Stomach (tissue), 9 donors: ENCODE results near the gene LCTL. TPM values are rescaled to one million over a fixed set of nuclear protein-coding genes. Genes with fewer than 3 reads are reported as not detected.
A peak's percentile ranks its signal among the peaks of the same experiment; 100 is the strongest.

Source experiments
- DNase-seq, 2 donors: peaks; one replicate each; pipeline versions ENCODE4 v3.0.0 to v3.0.0-alpha.2; 2013 to 2019
- H3K27ac ChIP-seq, 5 donors: fragments of 200-600 bp in 4 of 5; sonication (generic) in 4 of 5; one replicate each; pipeline ENCODE4 v1.5.1; 2013 to 2019; ENCODE audit warnings: mild to moderate bottlenecking in 1 of 5, moderate library complexity in 1 of 5
- H3K27me3 ChIP-seq, 3 donors: fragments of 200-600 bp; sonication (generic); one replicate each; pipeline ENCODE4 v1.5.1; 2017 to 2019; ENCODE audit warnings: mixed run types in 1 of 3
- H3K36me3 ChIP-seq, 4 donors: fragments of 200-600 bp; sonication (generic); 1 replicate in 3 of 4; 2 replicates in 1 of 4; pipeline ENCODE4 v1.5.1; 2016 to 2019
- H3K4me1 ChIP-seq, 4 donors: fragments of 200-600 bp; sonication (generic); one replicate each; pipeline ENCODE4 v1.5.1; 2016 to 2019
- H3K4me3 ChIP-seq, 4 donors: fragments of 200-600 bp; sonication (generic) in 3 of 4; one replicate each; pipeline ENCODE4 v1.5.1; 2016 to 2019; ENCODE audit warnings: mild to moderate bottlenecking in 1 of 4
- H3K9me3 ChIP-seq, 4 donors: fragments of 200-600 bp; sonication (generic); one replicate each; pipeline ENCODE4 v1.5.1; 2016 to 2019
- EP300 ChIP-seq: sonication (generic); formaldehyde crosslinking; IDR thresholded peaks from one replicate; pipeline ENCODE4 v1.6.1; 2017; ENCODE audit warnings: antibody characterized with exemption
- POLR2A ChIP-seq, 4 donors: fragments of 450-650 bp; IDR thresholded peaks; one replicate each; pipeline ENCODE4 v1.6.1; 2016; ENCODE audit warnings: antibody characterized with exemption in 4 of 4, control low read depth in 2 of 4, mild to moderate bottlenecking in 1 of 4, moderate library complexity in 1 of 4
- POLR2AphosphoS5 ChIP-seq, 3 donors: sonication (generic); formaldehyde crosslinking; IDR thresholded peaks; one replicate each; pipeline ENCODE4 v1.6.1; 2016; ENCODE audit warnings: antibody characterized with exemption in 3 of 3
- WGBS, 5 donors: extraction: QIAGEN DNeasy Blood & Tissue Kit in 3 of 5; methylation state at CpG; one replicate each; pipeline versions ENCODE4 v1.1.5 to v1.1.7; 2013 to 2018; 5-methylcytosine and 5-hydroxymethylcytosine counted together
- intact Hi-C: fragments of 100-400 bp; cut with DNase I; formaldehyde crosslinking; loops from one replicate; pipeline ENCODE4 v1.15.1; 2023; ENCODE audit warnings: low total_unique reads
- polyA plus RNA-seq, 3 donors: library from polyadenylated mRNA; stranded (reverse); fragments of 200-250 nt; gene quantifications; one replicate each; pipeline ENCODE4 v1.2.3, GENCODE V29; 2013
- total RNA-seq, 5 donors: library from RNA; depleted of rRNA; stranded (reverse); fragments of >200 nt; gene quantifications; one replicate each; pipeline versions ENCODE4 v1.1.0 to v1.2.3, GENCODE V29; 2014 to 2016
- TF ChIP-seq, protein P1 (sequence below), 7 experiments: fragments of 450-650 bp in 4 of 7; fragments of 200-600 bp in 3 of 7; sonication (generic) in 3 of 7; IDR thresholded peaks; one replicate each; pipeline ENCODE4 v1.5.1; 2016 to 2019; ENCODE audit warnings: antibody characterized with exemption in 7 of 7, control low read depth in 2 of 7, mild to moderate bottlenecking in 1 of 7
- donor health status: healthy with polysubstance abuse.
- donor health status: Bipolar disorder and iron deficiency.
- donor health status: healthy.

LCTL gene
- total and polyA plus RNA-seq, 8 donors, result not detected

DNA sequence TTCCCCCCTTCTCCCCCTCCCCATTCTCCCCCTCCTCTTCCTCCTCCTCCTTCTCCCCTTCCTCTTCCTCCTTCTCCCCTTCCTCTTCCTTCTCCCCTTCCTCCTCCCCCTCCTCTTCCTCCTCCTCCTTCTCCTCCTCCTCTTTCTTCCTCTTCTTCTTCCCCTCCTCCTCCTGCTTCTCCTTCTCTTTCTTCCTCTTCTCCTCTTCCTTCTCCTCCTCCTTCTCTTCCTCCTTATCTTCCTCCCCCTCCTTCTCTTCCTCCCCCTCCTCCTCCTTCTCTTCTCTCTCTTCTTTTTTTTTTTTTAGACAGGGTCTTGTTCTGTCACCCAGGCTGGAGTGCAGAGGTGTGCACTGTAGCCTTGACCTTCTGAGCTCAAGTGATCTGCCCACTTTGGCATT, 21.2 kb upstream of the LCTL start:
- Histone ChIP-seq H3K9me3 (no peaks in the 10 kb centered on the region), H3K36me3 (no peaks in the 10 kb centered on the region), H3K27me3 (peaks cover 0 to 23% (median 0%) of the 10 kb centered on the region in 3 donors), H3K27ac (no peak overlapping the region), H3K4me1 (no peaks in the 10 kb centered on the region), H3K4me3 (no peak overlapping the region)
- TF ChIP-seq, protein P1, sequence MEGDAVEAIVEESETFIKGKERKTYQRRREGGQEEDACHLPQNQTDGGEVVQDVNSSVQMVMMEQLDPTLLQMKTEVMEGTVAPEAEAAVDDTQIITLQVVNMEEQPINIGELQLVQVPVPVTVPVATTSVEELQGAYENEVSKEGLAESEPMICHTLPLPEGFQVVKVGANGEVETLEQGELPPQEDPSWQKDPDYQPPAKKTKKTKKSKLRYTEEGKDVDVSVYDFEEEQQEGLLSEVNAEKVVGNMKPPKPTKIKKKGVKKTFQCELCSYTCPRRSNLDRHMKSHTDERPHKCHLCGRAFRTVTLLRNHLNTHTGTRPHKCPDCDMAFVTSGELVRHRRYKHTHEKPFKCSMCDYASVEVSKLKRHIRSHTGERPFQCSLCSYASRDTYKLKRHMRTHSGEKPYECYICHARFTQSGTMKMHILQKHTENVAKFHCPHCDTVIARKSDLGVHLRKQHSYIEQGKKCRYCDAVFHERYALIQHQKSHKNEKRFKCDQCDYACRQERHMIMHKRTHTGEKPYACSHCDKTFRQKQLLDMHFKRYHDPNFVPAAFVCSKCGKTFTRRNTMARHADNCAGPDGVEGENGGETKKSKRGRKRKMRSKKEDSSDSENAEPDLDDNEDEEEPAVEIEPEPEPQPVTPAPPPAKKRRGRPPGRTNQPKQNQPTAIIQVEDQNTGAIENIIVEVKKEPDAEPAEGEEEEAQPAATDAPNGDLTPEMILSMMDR (IDR thresholded peaks at IDR 0.05), result no peak
- TF ChIP-seq POLR2AphosphoS5 (IDR thresholded peaks at IDR 0.05), result no peak
- no peak for TF ChIP-seq EP300
- no peak for TF ChIP-seq POLR2A (IDR thresholded peaks at IDR 0.05)
- DNase-seq, result no peak
- intact Hi-C loops, result no loop called here

DNA sequence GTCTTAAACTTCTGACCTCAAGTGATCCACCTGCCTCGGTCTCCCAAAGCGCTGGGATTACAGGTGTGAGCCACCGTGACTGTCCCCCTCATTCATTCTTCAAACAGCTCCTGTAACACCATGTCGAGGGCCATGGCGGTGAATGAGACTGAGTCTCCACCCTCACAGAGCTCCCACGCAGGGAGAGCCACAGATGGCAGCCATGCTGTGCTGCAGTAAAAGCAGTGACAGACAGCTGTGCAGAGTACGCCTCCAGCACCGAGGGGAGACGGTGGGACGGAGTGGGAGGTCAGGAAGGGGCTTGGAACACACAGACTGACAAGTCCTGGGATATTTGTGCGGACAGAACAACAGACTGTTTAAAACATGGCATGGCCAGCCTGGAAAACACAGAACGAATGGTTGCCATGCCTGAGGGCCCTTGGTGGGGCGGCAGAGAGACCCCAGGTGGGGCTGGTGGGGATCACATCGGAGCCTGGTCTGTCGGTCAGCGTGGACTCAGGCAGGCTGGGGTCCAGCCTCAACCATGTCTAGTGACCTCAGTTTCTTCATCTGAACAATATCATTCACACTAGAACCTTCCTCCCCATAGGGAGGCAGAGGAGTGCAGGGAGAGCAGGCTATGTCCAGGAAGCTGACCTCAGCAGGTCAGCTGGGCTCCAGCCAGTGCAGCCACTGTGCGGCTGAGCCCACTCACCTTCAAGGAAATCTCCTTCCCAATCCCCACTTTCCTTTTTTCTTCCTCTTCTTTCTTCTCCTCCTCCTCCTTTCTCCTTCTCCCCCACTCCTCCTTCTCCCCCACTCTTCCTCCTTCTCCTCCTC, 20.6 kb upstream of the LCTL start:
- no peaks in the 10 kb centered on the region for H3K9me3 ChIP-seq
- no peaks in the 10 kb centered on the region for H3K4me1 ChIP-seq
- DNase-seq, result no peak
- H3K36me3 ChIP-seq, result no peaks in the 10 kb centered on the region
- no peak overlapping the region for H3K4me3 ChIP-seq
- TF ChIP-seq POLR2AphosphoS5 (IDR thresholded peaks at IDR 0.05) (no peak), EP300 (no peak), POLR2A (IDR thresholded peaks at IDR 0.05) (no peak)
- TF ChIP-seq, protein P1 (IDR thresholded peaks at IDR 0.05), result no peak
- H3K27ac ChIP-seq, result no peak overlapping the region
- intact Hi-C loops, result no loop called here
- WGBS, 5 donors, result 58 to 76% (median 74%) methylated on average over 11 to 17 of the region's 17 CpGs
- H3K27me3 ChIP-seq, result peaks cover 0 to 23% (median 0%) of the 10 kb centered on the region in 3 donors

DNA sequence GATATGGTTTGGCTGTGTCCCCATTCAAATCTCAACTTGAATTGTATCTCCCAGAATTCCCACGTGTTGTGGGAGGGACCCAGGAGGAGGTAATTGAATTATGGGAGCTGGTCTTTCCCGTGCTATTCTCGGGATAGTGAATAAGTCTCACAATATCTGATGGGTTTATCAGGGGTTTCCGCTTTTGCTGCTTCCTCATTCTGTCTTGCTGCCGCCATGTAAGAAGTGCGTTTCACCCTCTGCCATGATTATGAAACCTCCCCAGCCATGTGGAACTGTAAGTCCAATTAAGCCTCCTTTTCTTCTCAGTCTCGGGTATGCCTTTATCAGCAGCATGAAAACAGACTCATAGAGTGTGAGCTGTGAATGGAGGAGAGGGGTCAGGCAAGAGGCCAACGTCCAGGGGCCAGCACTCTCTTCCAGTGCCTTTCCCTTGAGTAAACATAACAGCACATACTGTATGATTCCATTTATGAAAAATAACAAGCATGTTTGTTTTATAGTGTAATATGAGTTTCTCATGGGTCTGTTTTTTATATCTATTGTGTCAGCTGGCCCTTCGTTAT, 16.3 kb upstream of the LCTL start:
- no peak for DNase-seq
- TF ChIP-seq, protein P1 (IDR thresholded peaks at IDR 0.05), result no peak
- TF ChIP-seq POLR2A (IDR thresholded peaks at IDR 0.05) (no peak), POLR2AphosphoS5 (IDR thresholded peaks at IDR 0.05) (no peak), EP300 (no peak)
- 39 to 69% (median 54%) methylated on average over 9 of the region's 9 CpGs for WGBS, 5 donors
- no peaks in the 10 kb centered on the region for H3K4me1 ChIP-seq
- peaks cover 0 to 13% (median 0%) of the 10 kb centered on the region in 3 donors for H3K27me3 ChIP-seq
- H3K36me3 ChIP-seq, result no peaks in the 10 kb centered on the region
- no peak overlapping the region for H3K27ac ChIP-seq
- H3K4me3 ChIP-seq, result peak overlapping the region in 2 of 4 donors; percentile 15
- intact Hi-C loops, result no loop called here
- no peaks in the 10 kb centered on the region for H3K9me3 ChIP-seq

DNA sequence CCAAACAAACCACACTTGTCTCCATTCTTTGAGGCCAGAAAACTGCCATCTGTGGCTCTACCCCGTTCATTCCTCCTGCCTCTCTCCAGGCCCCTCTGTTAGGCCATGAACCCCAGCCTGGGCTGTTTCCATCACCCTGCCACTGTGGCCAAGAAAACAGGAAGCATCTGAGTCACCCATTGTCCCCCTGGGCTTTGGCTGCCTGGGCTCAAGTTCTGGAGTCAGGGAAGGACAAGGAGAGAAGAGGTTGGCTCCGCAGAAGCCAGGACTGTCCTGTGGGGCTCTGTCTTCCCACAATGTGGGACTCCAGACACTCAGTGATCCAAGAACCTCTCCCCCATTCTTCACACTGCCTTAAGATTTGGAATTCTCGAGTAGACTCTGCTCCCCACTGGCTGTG, 14.8 kb upstream of the LCTL start:
- H3K9me3 ChIP-seq, result no peaks in the 10 kb centered on the region
- DNase-seq, result no peak
- H3K36me3 ChIP-seq, result no peaks in the 10 kb centered on the region
- H3K27ac ChIP-seq, result no peak overlapping the region
- intact Hi-C loops, result no loop called here
- H3K4me3 ChIP-seq, result no peak overlapping the region
- H3K4me1 ChIP-seq, result no peaks in the 10 kb centered on the region
- TF ChIP-seq, protein P1 (IDR thresholded peaks at IDR 0.05), result no peak
- TF ChIP-seq EP300 (no peak), POLR2A (IDR thresholded peaks at IDR 0.05) (no peak), POLR2AphosphoS5 (IDR thresholded peaks at IDR 0.05) (no peak)
- H3K27me3 ChIP-seq, result peaks cover 0 to 5% (median 0%) of the 10 kb centered on the region in 3 donors
- whole genome bisulfite sequencing, 5 donors, result 65 to 89% (median 81%) methylated on average over 3 of the region's 3 CpGs
